Astrocyte (in vitro differentiated cells and primary cell): ENCODE data around the gene CAP1. TPM values are rescaled to one million over a fixed set of nuclear protein-coding genes. Genes with fewer than 3 reads are reported as not detected.

Experiments used
- DNase-seq: peaks from one replicate; pipeline ENCODE4 v3.0.0-alpha.2; 2010; ENCODE audit warnings: low read depth
- FAIRE-seq: peaks from 2 replicates; lab custom pipeline; 2011; peaks lifted over from hg19 to GRCh38; lab: Jason Lieb, UNC
- H2AFZ ChIP-seq: 2 replicates; pipeline ENCODE4 v1.6.0; 2012; ENCODE audit warnings: low read depth, low read length, inconsistent platforms
- H3K27ac ChIP-seq: 2 replicates; pipeline ENCODE4 v1.5.1; 2011; ENCODE audit warnings: low read depth, low read length, inconsistent platforms
- H3K27me3 ChIP-seq: 2 replicates; pipeline ENCODE4 v1.6.0; 2011; ENCODE audit warnings: low read length, inconsistent platforms; ENCODE audit not compliant: insufficient read depth
- H3K36me3 ChIP-seq: 2 replicates; pipeline ENCODE4 v1.5.1; 2011; ENCODE audit warnings: low read length, inconsistent platforms; ENCODE audit not compliant: insufficient read depth
- H3K4me1 ChIP-seq: 2 replicates; pipeline ENCODE4 v1.5.1; 2011; ENCODE audit warnings: low read length, inconsistent platforms; ENCODE audit not compliant: insufficient read depth
- H3K4me2 ChIP-seq: 2 replicates; pipeline ENCODE4 v1.6.0; 2012; ENCODE audit warnings: low read length, inconsistent platforms
- H3K4me3 ChIP-seq: 2 replicates; pipeline ENCODE4 v1.5.1; 2011; ENCODE audit warnings: low read depth, mild to moderate bottlenecking, low read length, inconsistent platforms; ENCODE audit not compliant: insufficient read depth
- H3K79me2 ChIP-seq: 2 replicates; pipeline ENCODE4 v1.6.0; 2012; ENCODE audit warnings: mild to moderate bottlenecking, low read length, inconsistent platforms; ENCODE audit not compliant: insufficient read depth
- H3K9ac ChIP-seq: 2 replicates; pipeline ENCODE4 v1.6.0; 2012; ENCODE audit warnings: mild to moderate bottlenecking, low read length, inconsistent platforms
- H3K9me3 ChIP-seq: 2 replicates; pipeline ENCODE4 v1.5.1; 2012; ENCODE audit warnings: low read depth, mild to moderate bottlenecking, low read length, inconsistent platforms; ENCODE audit not compliant: insufficient read depth
- H4K20me1 ChIP-seq: 2 replicates; pipeline ENCODE4 v1.6.0; 2012; ENCODE audit warnings: low read length, inconsistent platforms; ENCODE audit not compliant: insufficient read depth
- H3K27ac Mint-ChIP-seq: one replicate; pipeline ENCODE4 v1.8.0; 2021; ENCODE audit warnings: mild to moderate bottlenecking, mixed read lengths; ENCODE audit not compliant: unreplicated experiment
- H3K27me3 Mint-ChIP-seq: one replicate; pipeline ENCODE4 v1.8.0; 2021; ENCODE audit warnings: low read depth, mixed read lengths; ENCODE audit not compliant: unreplicated experiment
- H3K36me3 Mint-ChIP-seq: one replicate; pipeline ENCODE4 v1.8.0; 2021; ENCODE audit warnings: low read depth, mixed read lengths; ENCODE audit not compliant: unreplicated experiment
- H3K4me1 Mint-ChIP-seq: one replicate; pipeline ENCODE4 v1.8.0; 2021; ENCODE audit warnings: low read depth, mixed read lengths; ENCODE audit not compliant: unreplicated experiment
- H3K4me3 Mint-ChIP-seq: one replicate; pipeline ENCODE4 v1.8.0; 2021; ENCODE audit warnings: mild to moderate bottlenecking, moderate library complexity, mixed read lengths; ENCODE audit not compliant: unreplicated experiment
- H3K9me3 Mint-ChIP-seq: one replicate; pipeline ENCODE4 v1.8.0; 2021; ENCODE audit warnings: mild to moderate bottlenecking, mixed read lengths; ENCODE audit not compliant: unreplicated experiment
- EZH2 ChIP-seq: IDR thresholded peaks from 2 replicates; pipeline ENCODE4 v1.6.1; 2012; ENCODE audit warnings: mild to moderate bottlenecking, low read length, inconsistent platforms; ENCODE audit not compliant: insufficient read depth
- total RNA-seq: library from RNA; stranded (reverse); gene quantifications from 2 replicates; pipeline ENCODE4 v1.2.1, GENCODE V29; 2021
- TF ChIP-seq, protein P1 (sequence below): IDR thresholded peaks from 2 replicates; pipeline ENCODE4 v1.5.1; 2011; ENCODE audit warnings: low read depth, mild to moderate bottlenecking, inconsistent platforms, low read length, moderate library complexity; ENCODE audit not compliant: insufficient read depth

Gene CAP1
- total RNA-seq, 1 donor from 2014 or later: 930 TPM

DNA sequence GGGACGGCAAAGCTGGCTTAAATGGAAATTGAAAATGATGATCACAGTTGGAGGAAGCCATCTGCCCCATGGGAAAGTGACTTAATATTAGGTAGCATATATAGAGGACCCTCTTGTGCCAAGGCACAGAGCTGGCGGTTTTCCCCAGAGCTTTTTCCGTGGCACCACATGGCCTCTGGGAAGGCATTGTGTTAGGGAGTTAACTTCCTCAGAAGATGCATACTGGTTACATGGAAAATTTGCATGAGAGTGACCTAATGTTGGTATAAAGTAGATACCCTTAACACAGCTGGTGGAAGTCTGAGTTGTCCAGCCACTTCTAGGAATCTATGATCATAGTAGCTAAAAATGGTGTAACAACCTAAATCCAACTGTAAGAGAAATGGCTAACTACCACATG is 27.3 kb downstream of the CAP1 start:
- no peak overlapping the region for H3K4me3 ChIP-seq
- H3K4me2 ChIP-seq: no peak overlapping the region
- H2AFZ ChIP-seq: no peak overlapping the region
- DNase-seq: no peak
- Mint-ChIP-seq H3K36me3 (peaks cover 53% of the 10 kb centered on the region), H3K9me3 (no peaks in the 10 kb centered on the region), H3K27me3 (no peaks in the 10 kb centered on the region), H3K4me3 (no peak overlapping the region), H3K4me1 (peaks cover 30% of the 10 kb centered on the region), H3K27ac (no peak overlapping the region)
- no peak overlapping the region for H3K27ac ChIP-seq
- H3K36me3 ChIP-seq: peaks cover 77% of the 10 kb centered on the region
- TF ChIP-seq, protein P1, sequence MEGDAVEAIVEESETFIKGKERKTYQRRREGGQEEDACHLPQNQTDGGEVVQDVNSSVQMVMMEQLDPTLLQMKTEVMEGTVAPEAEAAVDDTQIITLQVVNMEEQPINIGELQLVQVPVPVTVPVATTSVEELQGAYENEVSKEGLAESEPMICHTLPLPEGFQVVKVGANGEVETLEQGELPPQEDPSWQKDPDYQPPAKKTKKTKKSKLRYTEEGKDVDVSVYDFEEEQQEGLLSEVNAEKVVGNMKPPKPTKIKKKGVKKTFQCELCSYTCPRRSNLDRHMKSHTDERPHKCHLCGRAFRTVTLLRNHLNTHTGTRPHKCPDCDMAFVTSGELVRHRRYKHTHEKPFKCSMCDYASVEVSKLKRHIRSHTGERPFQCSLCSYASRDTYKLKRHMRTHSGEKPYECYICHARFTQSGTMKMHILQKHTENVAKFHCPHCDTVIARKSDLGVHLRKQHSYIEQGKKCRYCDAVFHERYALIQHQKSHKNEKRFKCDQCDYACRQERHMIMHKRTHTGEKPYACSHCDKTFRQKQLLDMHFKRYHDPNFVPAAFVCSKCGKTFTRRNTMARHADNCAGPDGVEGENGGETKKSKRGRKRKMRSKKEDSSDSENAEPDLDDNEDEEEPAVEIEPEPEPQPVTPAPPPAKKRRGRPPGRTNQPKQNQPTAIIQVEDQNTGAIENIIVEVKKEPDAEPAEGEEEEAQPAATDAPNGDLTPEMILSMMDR: no peak
- TF ChIP-seq EZH2: no peak
- H3K9ac ChIP-seq: no peak overlapping the region
- no peaks in the 10 kb centered on the region for H3K27me3 ChIP-seq
- peaks cover 37% of the 10 kb centered on the region for H3K79me2 ChIP-seq
- peaks cover 10% of the 10 kb centered on the region for H3K4me1 ChIP-seq
- H3K9me3 ChIP-seq: no peaks in the 10 kb centered on the region
- H4K20me1 ChIP-seq: peaks cover 64% of the 10 kb centered on the region
- FAIRE-seq: no peak

DNA sequence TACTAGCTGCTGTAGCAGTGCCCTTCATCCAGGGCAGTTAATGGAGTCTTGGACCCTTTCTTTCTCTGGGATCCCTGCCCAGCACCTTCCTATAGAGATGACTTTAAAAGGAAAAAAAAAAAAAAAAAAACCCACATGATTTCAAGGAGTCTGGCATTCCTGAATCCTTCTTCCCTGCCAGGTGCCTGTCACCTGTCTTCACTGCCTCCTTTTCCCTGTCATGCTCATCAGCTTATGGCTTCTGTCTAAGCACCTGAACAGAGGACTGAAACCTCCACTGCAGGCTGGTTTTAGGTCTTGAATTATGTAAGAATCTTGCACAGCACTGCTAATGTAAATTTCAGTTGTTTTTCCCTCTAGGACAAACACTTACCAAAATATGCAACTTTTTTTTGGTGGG is 31.6 kb downstream of the CAP1 start:
- Histone ChIP-seq H3K9ac (no peak overlapping the region), H2AFZ (no peak overlapping the region), H3K27ac (no peak overlapping the region), H3K4me2 (no peak overlapping the region), H4K20me1 (peaks cover 30% of the 10 kb centered on the region), H3K4me3 (no peak overlapping the region), H3K9me3 (no peaks in the 10 kb centered on the region), H3K79me2 (peaks cover 6% of the 10 kb centered on the region), H3K36me3 (peaks cover 56% of the 10 kb centered on the region), H3K27me3 (no peaks in the 10 kb centered on the region), H3K4me1 (peaks cover 11% of the 10 kb centered on the region)
- no peak overlapping the region for H3K4me3 Mint-ChIP-seq
- no peaks in the 10 kb centered on the region for H3K9me3 Mint-ChIP-seq
- no peak overlapping the region for H3K27ac Mint-ChIP-seq
- peaks cover 34% of the 10 kb centered on the region for H3K36me3 Mint-ChIP-seq
- FAIRE-seq (no peak), DNase-seq (no peak)
- H3K4me1 Mint-ChIP-seq: peaks cover 11% of the 10 kb centered on the region
- TF ChIP-seq EZH2: no peak
- TF ChIP-seq, protein P1: no peak
- H3K27me3 Mint-ChIP-seq: no peaks in the 10 kb centered on the region

DNA sequence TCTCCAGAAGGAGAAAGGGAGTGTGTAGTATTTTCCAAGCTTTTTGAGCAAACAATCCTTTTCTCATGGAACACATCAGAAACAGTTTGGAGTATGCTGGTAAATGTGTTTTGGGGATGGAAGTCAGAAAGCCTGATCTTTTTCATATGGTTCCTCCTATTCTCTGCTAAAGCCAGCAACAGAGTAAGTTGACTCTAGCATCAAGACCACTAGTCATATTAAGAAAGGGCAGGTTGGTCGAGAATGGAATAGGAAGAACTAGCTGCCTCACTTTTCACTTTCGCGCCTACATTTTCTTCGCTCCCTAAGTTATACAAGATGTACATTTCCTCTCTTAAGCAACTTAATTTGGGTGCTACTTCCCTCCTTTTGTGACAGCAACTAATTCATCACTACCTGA is 32.5 kb downstream of the CAP1 start:
- no peak for FAIRE-seq
- no peaks in the 10 kb centered on the region for H3K27me3 Mint-ChIP-seq
- no peak overlapping the region for H3K4me2 ChIP-seq
- H3K27ac ChIP-seq: no peak overlapping the region
- no peaks in the 10 kb centered on the region for H3K27me3 ChIP-seq
- H3K27ac Mint-ChIP-seq: no peak overlapping the region
- no peak overlapping the region for H3K9ac ChIP-seq
- peaks cover 53% of the 10 kb centered on the region for H3K36me3 ChIP-seq
- TF ChIP-seq, protein P1: no peak
- no peak for TF ChIP-seq EZH2
- no peaks in the 10 kb centered on the region for H3K9me3 Mint-ChIP-seq
- peaks cover 6% of the 10 kb centered on the region for H3K4me1 Mint-ChIP-seq
- H3K9me3 ChIP-seq: no peaks in the 10 kb centered on the region
- H3K36me3 Mint-ChIP-seq: peaks cover 29% of the 10 kb centered on the region
- H3K4me1 ChIP-seq: peaks cover 9% of the 10 kb centered on the region
- no peak overlapping the region for H3K4me3 ChIP-seq
- no peak for DNase-seq
- H3K79me2 ChIP-seq: peaks cover under 1% of the 10 kb centered on the region
- no peak overlapping the region for H2AFZ ChIP-seq
- H4K20me1 ChIP-seq: peaks cover 21% of the 10 kb centered on the region
- no peak overlapping the region for H3K4me3 Mint-ChIP-seq
